Ascending aorta (tissue), 2 donors: Measurements from ENCODE around the gene SLC25A13. TPM values are rescaled to one million over a fixed set of nuclear protein-coding genes. Genes with fewer than 3 reads are reported as not detected.

ENCODE experiments used
- DNase-seq, 2 donors: peaks; one replicate each; pipeline ENCODE4 v3.0.0-alpha.2; 2019; ENCODE audit warnings: low spot score in 2 of 2
- H3K27ac ChIP-seq, 2 donors: fragments of 200-600 bp; sonication (generic); one replicate each; pipeline ENCODE4 v1.5.1; 2016 to 2017; ENCODE audit warnings: mild to moderate bottlenecking in 1 of 2
- H3K27me3 ChIP-seq: fragments of 200-600 bp; sonication (generic); one replicate; pipeline ENCODE4 v1.5.1; 2017
- H3K36me3 ChIP-seq, 2 donors: fragments of 200-600 bp; sonication (generic); one replicate each; pipeline ENCODE4 v1.5.1; 2016
- H3K4me1 ChIP-seq, 2 donors: fragments of 200-600 bp; sonication (generic); one replicate each; pipeline ENCODE4 v1.5.1; 2016 to 2017; ENCODE audit warnings: mild to moderate bottlenecking in 1 of 2
- H3K4me3 ChIP-seq, 2 donors: fragments of 200-600 bp; sonication (generic); one replicate each; pipeline ENCODE4 v1.5.1; 2016 to 2017; ENCODE audit warnings: mild to moderate bottlenecking in 1 of 2
- H3K9me3 ChIP-seq, 2 donors: fragments of 200-600 bp; sonication (generic); one replicate each; pipeline ENCODE4 v1.5.1; 2016
- CTCF ChIP-seq, 3 experiments: fragments of 200-600 bp in 2 of 3; fragments of 450-650 bp in 1 of 3; sonication (generic) in 2 of 3; IDR thresholded peaks; one replicate each; pipeline ENCODE4 v1.5.1; 2016 to 2019; ENCODE audit warnings: antibody characterized with exemption in 3 of 3, mild to moderate bottlenecking in 1 of 3, moderate library complexity in 1 of 3
- intact Hi-C: fragments of 100-400 bp; cut with DNase I; formaldehyde crosslinking; loops from one replicate; pipeline ENCODE4 v1.15.1; 2023
- total RNA-seq: library from RNA; depleted of rRNA; stranded (reverse); fragments of >200 nt; gene quantifications from one replicate; pipeline ENCODE4 v1.1.0, GENCODE V29; 2016

The SLC25A13 gene
- total RNA-seq, 1 donor from 2014 or later: 5.6 TPM

- no peaks in the 10 kb centered on the region for H3K9me3 ChIP-seq
- H3K4me3 ChIP-seq: no peak overlapping the region
- H3K36me3 ChIP-seq: no peaks in the 10 kb centered on the region
- DNase-seq: no peak
- intact Hi-C loops: no loop called here
- H3K4me1 ChIP-seq: no peaks in the 10 kb centered on the region
- TF ChIP-seq CTCF (IDR thresholded peaks at IDR 0.05): no peak
- no peaks in the 10 kb centered on the region for H3K27me3 ChIP-seq
- H3K27ac ChIP-seq: no peak overlapping the region
These were observed 22.3 kb upstream of the SLC25A13 start for GRCh38 chr7:96344236-96344635.

GRCh38 chr7:96342049-96342448 is 20.2 kb upstream of the SLC25A13 start:
- H3K27ac ChIP-seq: no peak overlapping the region
- no peak overlapping the region for H3K4me3 ChIP-seq
- no peaks in the 10 kb centered on the region for H3K36me3 ChIP-seq
- peaks cover 0 to 10% of the 10 kb centered on the region in 2 donors for H3K4me1 ChIP-seq
- no peak for TF ChIP-seq CTCF (IDR thresholded peaks at IDR 0.05)
- DNase-seq: no peak
- intact Hi-C loops: no loop called here
- no peaks in the 10 kb centered on the region for H3K27me3 ChIP-seq
- H3K9me3 ChIP-seq: no peaks in the 10 kb centered on the region

- Histone ChIP-seq H3K4me1 (peaks cover 0 to 12% of the 10 kb centered on the region in 2 donors), H3K9me3 (no peaks in the 10 kb centered on the region), H3K36me3 (no peaks in the 10 kb centered on the region), H3K4me3 (no peak overlapping the region), H3K27ac (no peak overlapping the region), H3K27me3 (no peaks in the 10 kb centered on the region)
- no peak for TF ChIP-seq CTCF (IDR thresholded peaks at IDR 0.05)
- intact Hi-C loops: no loop called here
- no peak for DNase-seq
These were observed 15.6 kb upstream of the SLC25A13 start for GRCh38 chr7:96337519-96337918.

GRCh38 chr7:96332325-96332724 is 10.4 kb upstream of the SLC25A13 start:
- no peak for DNase-seq
- Histone ChIP-seq H3K9me3 (no peaks in the 10 kb centered on the region), H3K27me3 (no peaks in the 10 kb centered on the region), H3K4me3 (no peak overlapping the region), H3K27ac (no peak overlapping the region), H3K4me1 (peaks cover 0 to 5% of the 10 kb centered on the region in 2 donors), H3K36me3 (no peaks in the 10 kb centered on the region)
- TF ChIP-seq CTCF (IDR thresholded peaks at IDR 0.05): no peak
- intact Hi-C loops: no loop called here

- Histone ChIP-seq H3K27ac (no peak overlapping the region), H3K36me3 (no peaks in the 10 kb centered on the region), H3K4me3 (no peak overlapping the region), H3K4me1 (no peaks in the 10 kb centered on the region), H3K9me3 (no peaks in the 10 kb centered on the region), H3K27me3 (no peaks in the 10 kb centered on the region)
- intact Hi-C loops: no loop called here
- DNase-seq: no peak
- TF ChIP-seq CTCF (IDR thresholded peaks at IDR 0.05): no peak
These were observed 9.9 kb upstream of the SLC25A13 start for GRCh38 chr7:96331775-96332174.

GRCh38 chr7:96331233-96331632 is 9.3 kb upstream of the SLC25A13 start:
- no peak for TF ChIP-seq CTCF (IDR thresholded peaks at IDR 0.05)
- H3K4me3 ChIP-seq: no peak overlapping the region
- intact Hi-C loops: no loop called here
- no peak for DNase-seq
- no peaks in the 10 kb centered on the region for H3K9me3 ChIP-seq
- H3K27ac ChIP-seq: no peak overlapping the region
- H3K4me1 ChIP-seq: no peaks in the 10 kb centered on the region
- H3K36me3 ChIP-seq: no peaks in the 10 kb centered on the region
- no peaks in the 10 kb centered on the region for H3K27me3 ChIP-seq
